Gastrocnemius medialis (tissue), 4 donors: Measurements from ENCODE around the gene SMC3.

Source experiments
- CTCF ChIP-seq, 5 experiments: fragments of 450-650 bp in 3 of 5; fragments of 200-600 bp in 2 of 5; sonication (generic) in 2 of 5; IDR thresholded peaks in 4 of 5; conservative IDR thresholded peaks in 1 of 5; 1 replicate in 4 of 5; 2 replicates in 1 of 5; pipeline ENCODE4 v1.5.1; 2016 to 2019; ENCODE audit warnings: antibody characterized with exemption in 5 of 5, mild to moderate bottlenecking in 3 of 5, moderate library complexity in 3 of 5
- POLR2A ChIP-seq, 2 donors: fragments of 450-650 bp; IDR thresholded peaks; one replicate each; pipeline ENCODE4 v1.6.1; 2017; ENCODE audit warnings: antibody characterized with exemption in 2 of 2, mild to moderate bottlenecking in 2 of 2, moderate library complexity in 2 of 2

- TF ChIP-seq CTCF (IDR thresholded peaks at IDR 0.05 in 4 of 5, conservative IDR thresholded peaks at IDR 0.05 in 1 of 5): no peak
- TF ChIP-seq POLR2A (IDR thresholded peaks at IDR 0.05): no peak
Measured at GRCh38 chr10:110576220-110576619, 8.7 kb downstream of the SMC3 start.
